OCI-LY3 (cell line): ENCODE measurements around the gene PARP4.
"Not testable (repeated sequence)": the region's sequence is repeated elsewhere in the genome, so short reads cannot be mapped to it uniquely, and the experiment has no call there.

Experiments used
- H2AFZ ChIP-seq: fragments of 200-600, 300-600 bp; shearing (Covaris generic); 2 replicates; pipeline ENCODE4 v1.6.0; 2014; ENCODE audit warnings: antibody characterized with exemption, low read depth, low read length
- H3K27ac ChIP-seq: fragments of 200-600, 300-600 bp; sonication (generic); 2 replicates; pipeline ENCODE4 v1.5.1; 2014; ENCODE audit warnings: mild to moderate bottlenecking, low read length, moderate library complexity, mixed read lengths
- H3K27me3 ChIP-seq: fragments of 200-600, 300-600 bp; sonication (generic); 2 replicates; pipeline ENCODE4 v1.6.1; 2014; ENCODE audit warnings: low read depth, low read length, mixed read lengths
- H3K36me3 ChIP-seq: fragments of 200-600, 300-600 bp; sonication (generic); replicated peaks from 2 replicates; pipeline ENCODE3; 2014; ENCODE audit warnings: low read depth, low read length, mixed read lengths
- H3K4me1 ChIP-seq: fragments of 300-600, 200-600 bp; sonication (generic); 2 replicates; pipeline ENCODE4 v1.6.1; 2014; ENCODE audit warnings: low read length, mixed read lengths
- H3K4me2 ChIP-seq: fragments of 200-600, 300-600 bp; sonication (generic); 2 replicates; pipeline ENCODE4 v1.6.1; 2014; ENCODE audit warnings: low read length, mixed read lengths
- H3K4me3 ChIP-seq: fragments of 300-600, 200-600 bp; sonication (generic); 2 replicates; pipeline ENCODE4 v1.5.1; 2014; ENCODE audit warnings: antibody characterized with exemption, mild to moderate bottlenecking, low read length, moderate library complexity
- H3K79me2 ChIP-seq: fragments of 300-600, 200-600 bp; shearing (Covaris generic); 2 replicates; pipeline ENCODE4 v1.6.1; 2014; ENCODE audit warnings: mild to moderate bottlenecking, low read length, mixed read lengths
- H3K9ac ChIP-seq: fragments of 300-600, 200-600 bp; shearing (Covaris generic); 2 replicates; pipeline ENCODE4 v1.6.0; 2014; ENCODE audit warnings: mild to moderate bottlenecking, low read length, moderate library complexity
- H3K9me3 ChIP-seq: fragments of 200-600, 300-600 bp; shearing (Covaris generic); 2 replicates; pipeline ENCODE4 v1.6.1; 2014; ENCODE audit warnings: low read length, mixed read lengths; ENCODE audit not compliant: insufficient read depth
- H4K20me1 ChIP-seq: fragments of 200-600, 300-600 bp; sonication (generic); 2 replicates; pipeline ENCODE4 v1.6.1; 2016; ENCODE audit warnings: low read length, mixed read lengths; ENCODE audit not compliant: insufficient read depth
- EZH2phosphoT487 ChIP-seq: fragments of 200-600 bp; shearing (Covaris generic); IDR thresholded peaks from 2 replicates; pipeline ENCODE4 v1.6.1; 2018; ENCODE audit warnings: antibody characterized with exemption, mixed run types, low read depth
- TF ChIP-seq, protein P1 (sequence below): fragments of 200-600, 300-600 bp; sonication (generic); IDR thresholded peaks from 2 replicates; pipeline ENCODE4 v1.5.1; 2014; ENCODE audit warnings: antibody characterized with exemption, low read length, low read depth

The PARP4 gene

DNA sequence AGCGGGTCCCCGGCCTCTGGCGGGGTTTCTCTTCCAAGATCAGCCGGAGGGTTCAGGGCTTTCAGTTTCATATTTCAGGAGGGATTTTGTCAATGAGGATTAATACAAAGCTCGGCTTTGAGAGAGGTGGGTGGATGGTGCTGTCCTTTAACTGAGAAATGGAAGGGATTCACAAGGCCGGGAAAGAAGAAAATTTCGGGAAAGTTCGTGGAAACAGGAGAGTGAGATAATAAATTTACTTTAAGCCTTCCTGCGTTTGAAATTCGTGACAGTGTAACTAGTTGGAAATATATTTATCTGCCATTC is 283 bp upstream of the PARP4 start:
- H3K4me1 ChIP-seq = peaks cover 11% of the 10 kb centered on the region
- no peaks in the 10 kb centered on the region for H3K9me3 ChIP-seq
- H3K27me3 ChIP-seq = no peaks in the 10 kb centered on the region
- H3K79me2 ChIP-seq = peaks cover 46% of the 10 kb centered on the region
- no peaks in the 10 kb centered on the region for H3K36me3 ChIP-seq
- TF ChIP-seq, protein P1, sequence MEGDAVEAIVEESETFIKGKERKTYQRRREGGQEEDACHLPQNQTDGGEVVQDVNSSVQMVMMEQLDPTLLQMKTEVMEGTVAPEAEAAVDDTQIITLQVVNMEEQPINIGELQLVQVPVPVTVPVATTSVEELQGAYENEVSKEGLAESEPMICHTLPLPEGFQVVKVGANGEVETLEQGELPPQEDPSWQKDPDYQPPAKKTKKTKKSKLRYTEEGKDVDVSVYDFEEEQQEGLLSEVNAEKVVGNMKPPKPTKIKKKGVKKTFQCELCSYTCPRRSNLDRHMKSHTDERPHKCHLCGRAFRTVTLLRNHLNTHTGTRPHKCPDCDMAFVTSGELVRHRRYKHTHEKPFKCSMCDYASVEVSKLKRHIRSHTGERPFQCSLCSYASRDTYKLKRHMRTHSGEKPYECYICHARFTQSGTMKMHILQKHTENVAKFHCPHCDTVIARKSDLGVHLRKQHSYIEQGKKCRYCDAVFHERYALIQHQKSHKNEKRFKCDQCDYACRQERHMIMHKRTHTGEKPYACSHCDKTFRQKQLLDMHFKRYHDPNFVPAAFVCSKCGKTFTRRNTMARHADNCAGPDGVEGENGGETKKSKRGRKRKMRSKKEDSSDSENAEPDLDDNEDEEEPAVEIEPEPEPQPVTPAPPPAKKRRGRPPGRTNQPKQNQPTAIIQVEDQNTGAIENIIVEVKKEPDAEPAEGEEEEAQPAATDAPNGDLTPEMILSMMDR = no peak
- TF ChIP-seq EZH2phosphoT487 = no peak
- H3K27ac ChIP-seq = peak overlapping the region; percentile 52; the same call in 1 of the 2 replicates
- peak overlapping the region; percentile 85 for H3K9ac ChIP-seq
- peak overlapping the region; percentile 86 for H3K4me3 ChIP-seq
- peak overlapping the region; percentile 94 for H2AFZ ChIP-seq
- peak overlapping the region; percentile 82 for H3K4me2 ChIP-seq
- peaks cover 10% of the 10 kb centered on the region; the same call in 1 of the 2 replicates for H4K20me1 ChIP-seq

DNA sequence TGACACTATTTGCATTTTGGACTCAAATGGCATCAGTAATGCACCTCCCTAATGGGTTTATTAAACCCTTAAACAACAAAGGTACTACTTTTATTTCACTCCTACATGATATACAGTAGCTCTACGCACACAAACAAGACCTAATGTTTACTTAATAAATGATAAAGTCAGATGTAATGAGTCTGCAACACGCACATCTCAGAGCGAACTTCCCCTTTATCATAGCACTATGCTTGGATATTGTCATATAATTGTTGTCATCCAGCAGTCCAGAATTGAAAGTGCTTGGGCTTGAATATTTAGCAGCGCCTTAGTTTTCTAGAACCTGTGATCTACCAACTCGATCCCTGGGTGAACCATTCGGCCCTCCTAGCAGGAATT is 772 bp downstream of the PARP4 start:
- H3K36me3 ChIP-seq = no peaks in the 10 kb centered on the region
- H3K79me2 ChIP-seq = peaks cover 55% of the 10 kb centered on the region
- H3K27me3 ChIP-seq = no peaks in the 10 kb centered on the region
- peak overlapping the region; percentile 86 for H3K4me3 ChIP-seq
- peaks cover 11% of the 10 kb centered on the region for H3K4me1 ChIP-seq
- peak overlapping the region; percentile 85 for H3K9ac ChIP-seq
- H3K9me3 ChIP-seq = no peaks in the 10 kb centered on the region
- peak overlapping the region; percentile 52 for H3K27ac ChIP-seq
- peak overlapping the region; percentile 94 for H2AFZ ChIP-seq
- H3K4me2 ChIP-seq = peak overlapping the region; percentile 82
- TF ChIP-seq EZH2phosphoT487 = no peak
- TF ChIP-seq, protein P1 = no peak
- H4K20me1 ChIP-seq = peaks cover 11% of the 10 kb centered on the region; the same call in 1 of the 2 replicates

DNA sequence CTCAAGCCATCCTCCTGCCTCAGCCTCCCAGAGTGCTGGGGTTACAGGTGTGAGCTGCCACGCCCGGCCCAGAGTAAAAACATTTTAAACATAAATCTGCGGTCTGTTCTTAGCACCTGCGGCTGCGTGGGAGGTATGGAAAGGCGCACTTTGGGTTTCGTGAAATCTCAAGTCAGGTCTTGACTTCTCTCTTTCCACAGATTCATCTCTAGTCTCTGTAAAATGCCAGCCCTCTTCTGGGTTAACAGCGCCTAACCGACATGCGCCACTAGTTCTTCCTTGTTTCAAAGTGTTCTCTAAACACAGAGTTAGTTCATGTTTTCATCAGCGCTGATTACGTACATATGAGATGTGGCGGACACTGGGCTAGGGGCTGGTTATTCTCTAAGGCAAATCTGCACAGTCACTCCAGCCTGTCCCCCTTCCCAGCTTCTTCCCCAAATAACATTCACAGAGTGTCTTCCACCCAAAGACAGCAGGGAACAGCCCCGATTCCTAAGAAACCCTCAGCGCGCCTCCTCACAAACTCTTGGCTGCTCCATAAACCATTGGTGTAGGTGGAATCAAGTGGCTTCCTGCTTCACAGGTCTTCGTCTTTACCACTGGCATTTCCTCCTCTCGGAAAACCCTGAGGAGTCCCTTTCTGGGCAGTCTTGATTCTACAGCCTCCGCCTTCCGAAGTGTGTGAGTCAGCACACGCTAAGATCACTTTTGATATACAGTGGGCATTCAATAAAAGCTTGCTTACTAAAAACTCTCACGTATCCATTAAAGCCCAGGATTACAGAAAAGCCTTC is 1.4 kb downstream of the PARP4 start:
- TF ChIP-seq, protein P1 = no peak
- TF ChIP-seq EZH2phosphoT487 = no peak
- Histone ChIP-seq H3K79me2 (peaks cover 55% of the 10 kb centered on the region), H3K27me3 (no peaks in the 10 kb centered on the region), H3K36me3 (no peaks in the 10 kb centered on the region), H4K20me1 (peaks cover 11% of the 10 kb centered on the region; the same call in 1 of the 2 replicates), H3K9ac (peak overlapping the region; percentile 85), H3K4me1 (peaks cover 11% of the 10 kb centered on the region), H3K4me3 (peak overlapping the region; percentile 86), H3K9me3 (no peaks in the 10 kb centered on the region), H3K4me2 (peak overlapping the region; percentile 82), H2AFZ (no peak overlapping the region), H3K27ac (peak overlapping the region; percentile 52)

DNA sequence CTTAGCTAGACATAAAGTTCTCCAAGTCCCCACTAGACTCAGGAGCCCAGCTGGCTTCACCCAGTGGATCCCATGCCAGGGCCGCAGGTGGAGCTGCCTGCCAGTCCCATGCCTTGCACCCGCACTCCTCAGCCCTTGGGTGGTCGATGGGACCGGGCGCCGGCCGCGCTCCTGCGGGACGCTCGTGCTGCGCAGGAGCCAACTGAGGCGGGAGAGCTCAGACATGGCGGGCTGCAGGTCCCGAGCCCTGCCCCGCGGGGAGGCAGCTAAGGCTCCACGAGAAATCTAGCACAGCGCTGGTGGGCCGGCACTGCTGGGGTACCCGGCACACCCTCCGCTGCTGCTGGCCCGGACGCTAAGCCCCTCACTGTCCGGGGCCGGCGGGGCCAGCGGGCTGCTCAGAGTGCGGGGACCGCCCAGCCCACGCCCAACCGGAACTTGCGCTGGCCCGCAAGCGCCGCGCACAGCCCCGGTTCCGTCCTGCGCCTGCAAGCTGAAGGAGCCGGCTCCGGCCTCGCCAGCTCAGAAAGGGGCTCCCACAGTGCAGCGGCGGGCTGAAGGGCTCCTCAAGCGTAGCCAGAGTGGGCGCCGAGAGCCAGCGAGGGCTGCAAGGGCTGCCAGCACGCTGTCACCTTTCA is 5.8 kb downstream of the PARP4 start:
- no peak overlapping the region for H2AFZ ChIP-seq
- H3K36me3 ChIP-seq = peaks cover 7% of the 10 kb centered on the region
- TF ChIP-seq EZH2phosphoT487 = no peak
- TF ChIP-seq, protein P1 = no peak
- H3K9me3 ChIP-seq = no peaks in the 10 kb centered on the region
- peaks cover 11% of the 10 kb centered on the region; the same call in 1 of the 2 replicates for H4K20me1 ChIP-seq
- peaks cover 61% of the 10 kb centered on the region for H3K79me2 ChIP-seq
- no peak overlapping the region for H3K9ac ChIP-seq
- peaks cover 6% of the 10 kb centered on the region for H3K4me1 ChIP-seq
- no peak overlapping the region for H3K4me2 ChIP-seq
- no peak overlapping the region for H3K4me3 ChIP-seq
- H3K27me3 ChIP-seq = no peaks in the 10 kb centered on the region
- no peak overlapping the region for H3K27ac ChIP-seq

DNA sequence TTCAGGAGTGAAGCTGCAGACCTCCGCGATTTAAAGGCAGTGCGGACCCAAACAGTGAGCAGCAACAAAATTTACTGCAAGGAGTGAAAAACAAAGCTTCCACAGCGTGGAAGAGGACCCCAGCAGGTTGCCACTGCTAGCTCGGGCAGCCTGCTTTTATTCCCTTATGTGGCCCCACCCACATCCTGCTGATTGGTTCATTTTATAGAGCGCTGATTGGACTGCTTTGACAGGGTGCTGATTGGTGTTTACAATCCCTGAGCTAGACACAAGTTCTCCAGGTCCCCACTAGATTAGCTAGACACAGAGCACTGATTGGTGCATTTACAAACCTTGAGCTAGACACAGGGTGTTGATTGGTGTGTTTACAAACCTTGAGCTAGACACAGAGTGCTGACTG is 6.3 kb downstream of the PARP4 start:
- Histone ChIP-seq H3K79me2 (peaks cover 56% of the 10 kb centered on the region), H4K20me1 (peaks cover 11% of the 10 kb centered on the region; the same call in 1 of the 2 replicates)
- not testable (repeated sequence) for H3K27ac ChIP-seq, H3K27me3 ChIP-seq, H3K4me3 ChIP-seq, H3K4me1 ChIP-seq, H2AFZ ChIP-seq, H3K36me3 ChIP-seq, H3K4me2 ChIP-seq, H3K9me3 ChIP-seq, H3K9ac ChIP-seq
